GM18907 (cell line): ENCODE measurements around the gene MED27.

Experiments
- ATAC-seq: cut with Tn5 transposase; IDR thresholded peaks from one replicate; pipeline ENCODE4 v1.9.1; 2021; ENCODE audit warnings: mild to moderate bottlenecking, moderate library complexity; ENCODE audit not compliant: unreplicated experiment

The MED27 gene

DNA sequence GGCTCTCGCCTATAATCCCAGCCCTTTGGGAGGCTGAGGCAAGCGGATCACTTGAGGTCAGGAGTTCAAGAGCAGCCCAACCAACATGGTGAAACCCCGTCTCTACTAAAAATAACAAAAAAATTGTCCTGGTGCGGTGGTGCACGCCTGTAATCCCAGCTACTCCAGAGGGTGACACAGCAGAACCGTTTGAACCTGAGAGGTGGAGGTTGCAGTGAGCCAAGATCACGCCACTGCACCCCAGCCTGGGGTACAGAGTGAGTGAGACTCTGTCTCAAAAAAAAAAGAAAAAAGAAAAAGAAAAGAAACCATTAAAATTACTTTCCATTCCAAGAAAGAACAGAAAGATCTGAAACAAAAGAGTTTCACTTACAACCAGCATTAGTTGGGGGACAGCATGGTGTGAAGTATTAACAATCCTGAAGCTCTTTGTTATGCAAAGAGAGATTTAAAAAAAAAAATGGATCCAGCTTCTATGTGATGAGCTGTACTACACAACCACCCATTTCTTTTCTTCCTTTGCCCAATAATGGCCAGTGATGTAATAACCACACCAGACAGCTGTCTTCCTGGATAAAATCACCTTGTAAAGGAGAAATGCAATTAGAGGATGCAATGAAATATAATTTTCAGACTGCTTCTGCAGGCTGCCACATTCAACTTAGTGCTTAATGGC, 76.9 kb downstream of the MED27 start:
- no peak for ATAC-seq

- ATAC-seq, result no peak
Observed at GRCh38 chr9:132001567-132001966, 78.1 kb downstream of the MED27 start.

- ATAC-seq, result no peak
Observed at GRCh38 chr9:132000659-132001058, 79.0 kb downstream of the MED27 start.

GRCh38 chr9:131999692-132000551, 79.7 kb downstream of the MED27 start:
- ATAC-seq, result no peak

DNA sequence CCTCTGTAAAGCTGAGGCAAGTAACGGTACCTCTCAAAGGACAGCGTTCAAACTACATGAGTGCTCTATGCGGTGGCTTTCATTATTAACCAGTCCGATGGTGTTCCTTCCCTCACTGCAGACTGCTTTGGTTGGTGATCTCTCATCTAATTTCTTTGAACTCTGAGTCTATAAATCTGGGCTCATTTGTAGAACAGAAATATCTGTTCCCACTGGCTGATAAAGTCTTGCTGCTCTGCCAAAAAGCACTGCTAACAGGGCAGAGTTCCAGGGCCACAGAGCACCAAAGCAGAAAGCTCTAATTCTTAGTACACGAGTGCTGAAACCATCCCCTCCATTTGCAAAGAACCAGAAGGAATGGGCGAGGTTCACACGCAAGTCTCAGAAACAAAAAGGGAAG, 81.9 kb downstream of the MED27 start:
- ATAC-seq, result no peak

DNA sequence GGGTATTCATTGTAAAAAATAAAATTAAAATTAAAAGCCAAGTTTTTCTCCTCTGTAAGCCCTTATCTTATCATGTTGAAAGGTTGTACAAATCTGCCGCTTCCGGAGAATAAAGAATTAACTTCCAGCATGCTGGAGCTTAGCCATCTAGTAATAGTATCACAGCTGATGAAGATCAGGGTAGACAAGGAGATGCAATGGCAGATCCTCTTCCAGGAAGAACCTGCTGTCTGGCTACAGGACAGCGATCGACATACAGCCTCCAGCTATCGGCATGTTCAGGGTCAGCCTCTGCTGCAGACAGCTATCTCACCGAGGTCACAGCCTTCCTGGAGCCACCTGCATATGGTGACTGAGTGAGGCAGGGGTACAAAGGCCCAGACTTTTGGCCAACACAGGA, 82.6 kb downstream of the MED27 start:
- no peak for ATAC-seq

GRCh38 chr9:131995382-131995781, 84.3 kb downstream of the MED27 start:
- ATAC-seq, result no peak

- ATAC-seq, result no peak
Observed at GRCh38 chr9:131994364-131995125, 85.1 kb downstream of the MED27 start.

DNA sequence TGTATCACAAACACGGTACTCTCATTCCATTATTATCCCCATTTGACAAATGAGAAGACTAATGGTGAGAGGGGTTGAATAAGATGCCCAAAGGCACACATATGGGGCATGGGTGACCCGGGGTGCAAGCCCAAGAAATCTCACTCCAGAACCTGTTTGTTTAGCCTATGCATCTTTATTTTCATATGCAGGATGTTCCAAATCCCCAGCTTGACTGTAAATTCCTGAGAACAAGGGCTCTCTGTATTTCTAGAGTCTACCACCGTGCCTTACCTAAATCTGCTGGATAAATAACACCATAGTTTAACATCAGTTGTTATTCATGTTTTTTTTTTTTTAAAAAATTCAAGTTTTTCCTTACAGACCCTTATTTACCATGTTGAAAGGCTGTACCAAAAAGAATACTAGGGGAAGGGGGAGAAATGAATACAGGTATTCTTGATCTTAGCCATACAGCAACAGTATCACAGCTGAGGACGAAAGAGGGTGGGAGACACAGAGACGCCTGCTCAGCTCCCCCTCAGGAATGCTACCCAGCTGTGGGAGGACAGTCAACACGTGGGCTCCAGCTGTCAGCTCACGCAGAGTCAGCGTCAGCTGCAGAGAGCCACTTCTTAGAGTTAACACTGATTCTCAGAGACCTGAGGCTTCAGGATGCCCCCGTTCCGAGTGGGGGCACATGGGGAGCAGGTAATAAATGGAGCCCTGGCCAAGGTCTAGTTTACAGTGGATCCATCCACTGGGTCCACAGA, 86.6 kb downstream of the MED27 start:
- ATAC-seq, result no peak

- ATAC-seq, result no peak
Observed at GRCh38 chr9:131987232-131987631, 92.4 kb downstream of the MED27 start.

DNA sequence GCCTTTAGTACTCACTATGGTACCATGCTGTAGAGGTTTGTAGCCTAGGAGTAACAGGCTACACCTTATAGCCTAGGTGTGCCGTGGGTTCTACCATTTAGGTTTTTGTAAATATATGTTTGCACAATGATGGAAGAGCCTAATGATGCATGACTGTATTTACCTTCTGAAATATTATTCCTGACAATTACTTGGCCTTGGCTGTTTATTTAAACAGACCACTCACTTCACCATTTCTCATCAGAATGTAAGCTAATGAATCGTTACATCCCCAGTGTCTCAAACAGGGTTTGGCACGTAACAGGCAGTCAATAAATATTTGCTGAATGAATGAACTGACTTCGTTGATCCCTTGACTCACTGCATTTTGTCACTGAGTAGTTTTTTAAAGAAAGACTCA, 93.1 kb downstream of the MED27 start:
- ATAC-seq, result no peak

GRCh38 chr9:131986089-131986488, 93.6 kb downstream of the MED27 start:
- no peak for ATAC-seq

DNA sequence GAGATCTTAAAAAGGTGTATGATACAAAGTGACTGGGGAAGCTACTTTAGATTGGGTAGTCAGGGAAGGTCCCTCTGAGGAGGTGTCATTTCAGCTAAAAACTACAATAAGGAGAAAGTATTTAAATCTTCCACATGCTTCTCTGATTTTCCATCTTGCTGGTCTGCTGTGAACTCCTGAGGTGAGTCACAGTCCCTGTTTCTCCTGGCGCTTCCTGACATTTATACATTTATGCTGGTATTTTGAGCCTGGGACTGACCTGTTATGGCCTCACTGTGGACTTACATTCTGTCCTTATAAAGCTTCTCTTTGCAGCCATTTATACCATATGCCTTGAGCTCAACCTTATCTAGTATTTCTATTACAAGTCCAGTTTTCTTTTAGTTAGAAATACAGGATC, 95.1 kb downstream of the MED27 start:
- no peak for ATAC-seq

- peak; percentile 45 for ATAC-seq
Observed at GRCh38 chr9:131982671-131983239, 96.9 kb downstream of the MED27 start.

- ATAC-seq, result no peak
Observed at GRCh38 chr9:131982102-131982501, 97.6 kb downstream of the MED27 start.

- no peak for ATAC-seq
Observed at GRCh38 chr9:131981116-131981776, 98.4 kb downstream of the MED27 start.

- no peak for ATAC-seq
Observed at GRCh38 chr9:131980267-131981016, 99.2 kb downstream of the MED27 start.

GRCh38 chr9:131977109-131977838, 102.4 kb downstream of the MED27 start:
- ATAC-seq, result no peak
